GM18502 (cell line): ENCODE data around the gene WASHC2A.
"Not testable (repeated sequence)": the region's sequence is repeated elsewhere in the genome, so short reads cannot be mapped to it uniquely, and the experiment has no call there.

ENCODE experiments used
- ATAC-seq: cut with Tn5 transposase; IDR thresholded peaks from one replicate; pipeline ENCODE4 v1.9.1; 2021; ENCODE audit warnings: mild to moderate bottlenecking; ENCODE audit not compliant: unreplicated experiment, poor library complexity

WASHC2A gene

DNA sequence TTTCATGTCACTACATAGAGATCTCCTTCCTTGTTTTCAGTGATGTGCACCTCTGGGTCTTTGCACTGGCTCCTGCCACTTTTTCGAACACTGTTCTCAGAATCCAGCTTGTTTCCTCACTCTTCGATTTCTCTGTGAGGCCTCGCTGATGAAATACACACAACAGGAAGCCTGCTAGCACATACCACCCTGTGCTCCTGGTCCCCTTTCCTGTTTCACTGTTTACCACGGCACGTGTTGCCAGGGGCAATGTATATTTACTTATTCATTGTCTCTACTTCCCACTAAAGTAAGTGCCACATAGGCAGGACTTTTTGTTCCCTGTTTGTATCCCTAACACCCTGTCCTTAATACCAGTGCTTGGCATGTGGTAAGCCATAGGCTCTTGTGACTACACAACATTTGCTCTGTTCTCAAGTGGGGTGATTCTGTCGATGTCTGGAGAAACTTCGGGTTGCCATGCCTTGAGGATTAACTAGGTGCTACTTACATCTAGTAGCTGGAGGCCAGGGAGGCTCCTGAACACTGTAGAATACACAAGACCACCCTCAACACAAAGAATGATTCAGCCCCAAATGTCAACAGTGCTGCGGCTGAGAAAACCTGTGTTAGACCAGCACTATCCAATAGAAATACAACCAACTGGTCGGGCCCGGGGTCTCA lies 75.9 kb downstream of the WASHC2A start:
- not testable (repeated sequence) for ATAC-seq

DNA sequence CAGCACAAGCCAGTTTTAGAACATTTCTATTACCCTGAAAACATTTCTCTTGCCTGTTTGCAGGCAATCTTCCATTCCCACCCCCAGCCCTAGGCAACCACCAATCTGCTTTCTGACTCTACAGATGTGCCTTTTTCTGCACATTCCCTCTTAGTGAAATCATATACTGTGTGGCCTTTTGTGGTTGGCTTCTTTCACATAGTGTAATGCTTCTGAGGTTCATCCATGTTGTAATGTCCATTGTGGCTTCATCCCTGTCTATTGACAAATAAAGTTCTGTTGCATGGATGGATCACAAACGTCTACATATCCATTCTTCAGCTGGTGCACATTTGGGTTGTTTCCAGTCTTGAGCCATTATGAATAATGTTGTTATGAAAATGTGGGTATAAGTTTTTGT lies 77.8 kb downstream of the WASHC2A start:
- not testable (repeated sequence) for ATAC-seq

DNA sequence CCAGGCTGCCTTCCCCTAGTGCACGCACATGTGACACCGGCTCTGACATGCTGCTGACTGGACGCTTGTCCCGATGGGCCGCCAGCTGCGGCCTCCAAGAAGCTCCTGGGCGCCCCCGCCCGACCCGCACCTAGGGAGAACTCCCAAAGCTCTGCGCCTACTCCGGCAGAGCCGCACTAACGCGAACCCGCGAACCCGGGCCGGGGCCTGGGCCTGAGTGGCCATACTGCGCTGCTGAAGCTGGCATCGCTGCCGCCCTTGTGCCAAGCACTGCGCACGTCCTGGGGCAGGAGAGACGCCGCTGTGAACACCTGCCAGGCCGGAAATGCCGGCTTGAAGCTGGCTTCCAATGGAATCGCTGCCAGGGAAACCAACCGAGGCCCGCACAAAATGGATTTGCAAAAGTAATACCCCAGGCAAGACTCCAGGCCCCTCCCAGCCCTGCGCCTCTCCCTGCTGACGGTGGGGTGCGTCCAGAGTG lies 85.1 kb downstream of the WASHC2A start:
- ATAC-seq: no peak

DNA sequence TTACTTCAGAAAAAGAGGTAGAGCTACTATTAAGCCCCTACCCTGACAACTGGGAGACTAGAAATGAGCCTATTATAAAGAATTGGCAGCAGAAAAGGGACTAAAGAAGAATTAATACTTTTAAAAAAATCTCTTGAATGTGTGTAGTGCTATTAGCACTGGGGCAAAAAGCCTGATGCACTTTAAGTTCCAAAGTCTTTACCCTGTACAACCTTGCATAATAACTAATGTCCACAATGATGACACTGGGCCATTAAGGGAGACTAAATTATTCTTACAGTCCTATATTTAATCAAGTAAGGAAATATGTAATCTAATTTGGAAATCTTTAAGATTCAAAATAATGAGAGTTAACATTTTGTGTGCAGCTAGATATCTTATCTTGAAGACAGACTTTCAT lies 90.1 kb downstream of the WASHC2A start:
- not testable (repeated sequence) for ATAC-seq

DNA sequence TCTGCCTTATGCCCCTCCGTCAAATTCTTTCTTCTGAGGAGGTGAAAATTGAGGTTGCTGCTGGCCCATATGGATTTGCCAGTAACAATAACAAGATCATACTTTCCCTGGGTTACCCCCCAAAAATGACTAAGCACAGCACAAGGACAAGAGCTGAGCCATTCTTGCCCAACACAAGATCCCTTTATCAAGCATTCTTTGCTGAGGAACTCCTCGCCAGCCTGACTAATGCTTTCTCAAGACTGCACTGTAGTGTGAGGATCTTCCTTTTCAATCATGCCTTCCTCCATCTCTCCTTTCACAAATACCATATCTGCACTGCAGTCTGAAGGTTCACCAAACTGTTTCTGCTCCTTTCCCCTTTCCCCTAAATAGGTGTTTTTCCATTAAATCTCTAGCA lies 92.1 kb downstream of the WASHC2A start:
- not testable (repeated sequence) for ATAC-seq

DNA sequence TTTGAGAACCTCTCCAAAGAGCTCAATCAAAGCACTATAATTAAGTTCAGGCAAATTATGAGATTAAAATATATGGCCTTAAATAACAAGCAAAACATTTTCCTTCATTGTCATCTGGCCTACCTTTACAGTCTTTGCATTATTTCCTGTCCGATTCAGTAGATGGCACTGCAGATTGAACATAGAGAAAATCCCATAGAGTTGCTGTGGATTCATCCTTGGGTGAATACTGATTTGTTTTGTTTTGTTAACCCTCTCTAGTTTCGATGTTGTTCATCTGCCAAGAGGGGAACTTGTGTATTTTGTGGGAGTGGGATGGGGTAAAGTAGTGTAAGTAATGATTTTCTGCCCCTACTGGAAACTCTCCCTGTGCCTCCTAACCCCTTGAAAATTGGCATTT lies 97.3 kb downstream of the WASHC2A start:
- not testable (repeated sequence) for ATAC-seq

DNA sequence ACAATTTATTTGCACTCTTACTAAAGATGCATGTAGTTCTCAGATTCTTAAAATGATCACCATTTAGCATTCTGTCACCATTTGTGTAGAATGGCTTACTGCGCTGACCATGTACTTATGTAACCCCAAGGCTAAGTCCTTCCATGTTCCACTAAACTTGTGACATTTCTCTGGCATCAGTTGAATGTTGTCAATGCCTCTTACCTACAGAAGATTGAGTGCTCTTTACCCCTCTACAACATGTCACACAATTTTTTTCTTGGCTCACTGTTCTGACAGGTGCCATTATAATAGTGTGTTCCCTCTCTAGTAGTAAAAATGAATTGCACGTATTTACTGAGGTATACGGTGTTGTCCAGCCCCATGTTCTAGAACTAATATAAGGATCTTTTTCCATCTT lies 100.1 kb downstream of the WASHC2A start:
- ATAC-seq: not testable (repeated sequence)

DNA sequence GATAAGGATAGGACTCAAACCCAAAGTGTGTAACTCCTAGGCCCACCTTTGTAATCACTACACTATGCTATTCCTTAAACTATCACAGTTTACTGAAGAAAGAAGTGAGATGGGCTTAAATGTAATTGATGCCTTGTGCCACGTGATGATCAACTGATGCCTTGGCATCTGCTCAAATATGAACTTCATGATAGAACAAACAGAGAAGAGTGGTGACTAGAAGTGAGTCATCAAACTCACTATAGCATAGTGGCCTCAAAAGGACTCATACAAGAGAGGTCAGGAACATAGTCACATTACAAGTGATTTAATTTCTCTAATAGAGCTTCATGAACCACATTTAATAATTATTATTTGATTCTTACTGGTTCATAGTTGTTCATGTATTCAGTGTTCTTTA lies 101.8 kb downstream of the WASHC2A start:
- not testable (repeated sequence) for ATAC-seq

DNA sequence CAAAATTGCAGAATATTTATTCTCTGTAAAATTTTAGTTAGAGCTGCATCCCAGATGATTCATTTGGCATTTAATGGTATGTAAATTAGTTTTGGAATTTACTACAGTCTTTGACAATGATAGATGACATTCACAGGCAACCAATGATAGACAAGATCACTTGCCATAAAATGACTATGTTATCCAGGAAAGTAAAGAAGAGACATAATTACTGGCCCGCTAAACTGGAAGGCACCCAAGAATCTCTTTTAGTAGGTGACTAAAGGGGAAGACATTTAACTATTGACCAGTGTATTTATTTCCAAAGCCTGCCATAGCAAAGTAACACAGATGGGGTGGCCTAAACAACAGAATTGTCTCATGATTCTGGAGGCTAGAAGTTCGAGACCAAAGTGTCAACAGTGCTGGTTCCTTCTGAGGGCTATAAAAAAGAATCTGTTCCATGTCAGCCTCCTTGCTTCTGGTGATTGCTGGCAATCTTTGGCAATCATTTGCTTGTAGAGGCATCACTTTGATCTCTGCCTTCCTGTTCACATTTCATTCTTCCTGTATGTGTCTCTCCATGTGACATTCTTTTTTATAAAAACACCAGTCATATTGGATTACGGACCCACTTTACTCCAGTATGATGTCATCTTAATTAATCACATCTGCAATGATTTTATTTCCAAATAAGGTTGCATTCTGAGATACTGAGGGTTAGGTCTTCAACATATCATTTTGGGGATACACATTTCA lies 107.2 kb downstream of the WASHC2A start:
- ATAC-seq: not testable (repeated sequence)
